AG04449 (cell line): ENCODE measurements around the gene CELSR1.

ENCODE experiments used
- CTCF ChIA-PET: fragments of 350-600 bp; formaldehyde crosslinking; extraction: SDS; loops from one replicate; lab custom pipeline; 2021; ENCODE audit warnings: antibody characterized with exemption; lab: Yijun Ruan, JAX
- POLR2A ChIA-PET: fragments of 400-600, 350-600 bp; formaldehyde crosslinking; extraction: SDS; loops from one replicate; lab custom pipeline; 2020; ENCODE audit warnings: antibody characterized with exemption, inconsistent platforms; lab: Yijun Ruan, JAX
- DNase-seq: peaks from one replicate; pipeline ENCODE4 v3.0.0-alpha.2; 2010; ENCODE audit warnings: low read depth, low spot score
- H3K4me3 ChIP-seq: 2 replicates; pipeline ENCODE4 v1.5.1; 2011; ENCODE audit warnings: low read depth, mild to moderate bottlenecking, control low read depth, low read length
- TF ChIP-seq, protein P1 (sequence below): IDR thresholded peaks from one replicate; pipeline ENCODE4 v1.5.1; 2011; ENCODE audit warnings: mild to moderate bottlenecking, moderate library complexity, low read length, control low read depth, inconsistent platforms; ENCODE audit not compliant: insufficient read depth; ENCODE audit errors: missing control alignments

CELSR1 gene

DNA sequence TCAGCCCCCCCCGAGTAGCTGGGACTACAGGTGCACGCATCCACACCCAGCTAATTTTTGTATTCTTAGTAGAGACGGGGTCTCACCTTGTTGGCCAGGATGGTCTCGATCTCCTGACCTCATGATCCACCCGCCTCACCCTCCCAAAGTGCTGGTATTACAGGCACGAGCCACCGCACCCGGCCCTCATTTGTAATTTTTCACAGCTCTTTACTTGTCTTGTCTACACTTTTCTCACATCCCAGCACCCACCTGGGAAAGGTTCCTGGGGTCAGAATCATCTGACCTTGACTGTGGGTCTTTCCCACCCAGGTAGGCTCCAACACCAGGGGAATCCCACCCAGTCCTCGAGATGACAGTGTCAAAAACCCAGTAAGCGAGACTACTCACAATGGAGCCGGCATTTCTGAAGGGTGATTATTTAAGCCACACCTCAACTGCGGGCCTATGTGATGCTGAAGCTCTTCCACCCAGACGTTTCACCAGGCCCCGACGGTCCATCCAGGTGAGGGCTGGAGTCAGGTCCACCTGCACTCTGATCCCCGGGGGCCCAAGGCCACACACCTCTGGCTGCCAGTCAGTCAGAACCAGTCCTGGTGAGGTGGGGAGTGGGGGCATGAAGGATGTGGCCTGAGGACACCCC is 23.4 kb downstream of the CELSR1 start:
- CTCF ChIA-PET = interaction anchor here (1.0 kb wide), 1 partner anchor 33 kb away, joined by 3 read pairs; no protein-coding TSS in a partner anchor
- H3K4me3 ChIP-seq = no peak overlapping the region
- no peak for DNase-seq
- POLR2A ChIA-PET = no interaction called here
- TF ChIP-seq, protein P1, sequence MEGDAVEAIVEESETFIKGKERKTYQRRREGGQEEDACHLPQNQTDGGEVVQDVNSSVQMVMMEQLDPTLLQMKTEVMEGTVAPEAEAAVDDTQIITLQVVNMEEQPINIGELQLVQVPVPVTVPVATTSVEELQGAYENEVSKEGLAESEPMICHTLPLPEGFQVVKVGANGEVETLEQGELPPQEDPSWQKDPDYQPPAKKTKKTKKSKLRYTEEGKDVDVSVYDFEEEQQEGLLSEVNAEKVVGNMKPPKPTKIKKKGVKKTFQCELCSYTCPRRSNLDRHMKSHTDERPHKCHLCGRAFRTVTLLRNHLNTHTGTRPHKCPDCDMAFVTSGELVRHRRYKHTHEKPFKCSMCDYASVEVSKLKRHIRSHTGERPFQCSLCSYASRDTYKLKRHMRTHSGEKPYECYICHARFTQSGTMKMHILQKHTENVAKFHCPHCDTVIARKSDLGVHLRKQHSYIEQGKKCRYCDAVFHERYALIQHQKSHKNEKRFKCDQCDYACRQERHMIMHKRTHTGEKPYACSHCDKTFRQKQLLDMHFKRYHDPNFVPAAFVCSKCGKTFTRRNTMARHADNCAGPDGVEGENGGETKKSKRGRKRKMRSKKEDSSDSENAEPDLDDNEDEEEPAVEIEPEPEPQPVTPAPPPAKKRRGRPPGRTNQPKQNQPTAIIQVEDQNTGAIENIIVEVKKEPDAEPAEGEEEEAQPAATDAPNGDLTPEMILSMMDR = no peak

GRCh38 chr22:46512683-46513082 is 24.7 kb downstream of the CELSR1 start:
- ChIA-PET POLR2A (no interaction called here), CTCF (no interaction called here)
- TF ChIP-seq, protein P1 = no peak
- H3K4me3 ChIP-seq = no peak overlapping the region
- no peak for DNase-seq

- no peak overlapping the region for H3K4me3 ChIP-seq
- ChIA-PET POLR2A (no interaction called here), CTCF (interaction anchor here (1.2 kb wide), 1 partner anchor 27 kb away, joined by 3 read pairs; no protein-coding TSS in a partner anchor)
- TF ChIP-seq, protein P1 = no peak
- no peak for DNase-seq
Measured at GRCh38 chr22:46512039-46512370, 25.4 kb downstream of the CELSR1 start.

GRCh38 chr22:46511151-46512038 is 26.0 kb downstream of the CELSR1 start:
- POLR2A ChIA-PET = no interaction called here
- CTCF ChIA-PET = interaction anchor here (1.2 kb wide), 1 partner anchor 28 kb away, joined by 3 read pairs; no protein-coding TSS in a partner anchor
- DNase-seq = no peak
- TF ChIP-seq, protein P1 = no peak
- H3K4me3 ChIP-seq = no peak overlapping the region

DNA sequence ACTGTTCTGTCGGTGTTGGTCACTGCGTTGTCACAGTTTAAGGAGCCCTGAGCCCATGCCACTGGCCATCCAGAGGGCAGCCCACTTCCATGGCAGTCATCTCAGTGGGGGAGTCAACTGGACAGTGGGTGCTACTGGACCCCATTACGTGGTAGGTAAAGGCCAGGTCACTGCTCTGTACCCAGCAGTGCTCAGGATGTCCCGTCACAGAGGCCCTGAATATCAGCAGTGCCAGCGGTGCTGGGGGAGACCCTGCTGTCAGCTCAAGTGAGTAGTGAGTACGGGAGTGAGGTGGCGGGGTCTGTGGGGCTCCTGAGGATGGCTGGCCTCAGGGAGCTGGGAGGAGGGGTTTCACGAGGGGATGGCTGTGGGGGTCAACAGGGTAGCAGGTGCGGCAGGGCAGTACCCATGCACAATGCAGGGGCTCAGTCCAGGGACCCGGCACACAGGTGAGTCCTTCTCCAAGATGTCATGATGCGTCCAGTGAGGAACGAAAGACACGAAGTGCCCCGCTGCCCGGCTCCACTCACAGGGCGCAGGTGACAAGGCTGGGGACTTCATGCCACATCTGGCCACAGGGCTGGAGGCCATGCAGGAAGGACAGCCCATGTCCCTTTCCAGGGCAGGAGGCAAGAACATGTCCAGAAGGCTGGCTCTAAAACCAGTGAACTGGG is 27.9 kb downstream of the CELSR1 start:
- no peak overlapping the region for H3K4me3 ChIP-seq
- ChIA-PET POLR2A (no interaction called here), CTCF (interaction anchor here (1.2 kb wide), 1 partner anchor 294 kb away, joined by 3 read pairs; no protein-coding TSS in a partner anchor)
- TF ChIP-seq, protein P1 = no peak
- DNase-seq = no peak
